NCI-H82 (cell line): Measurements from ENCODE around the gene SLC39A13.

Experiments
- DNase-seq: peaks from one replicate; lab custom pipeline; 2025; lab: John Stamatoyannopoulos, UW

The SLC39A13 gene

GRCh38 chr11:47403135-47403534, 5.3 kb upstream of the SLC39A13 start:
- no peak for DNase-seq

GRCh38 chr11:47403571-47403970, 4.8 kb upstream of the SLC39A13 start:
- DNase-seq = peak; percentile 67

GRCh38 chr11:47406896-47407745, 1.3 kb upstream of the SLC39A13 start:
- no peak for DNase-seq

- no peak for DNase-seq
Observed at GRCh38 chr11:47408598-47409439, 429 bp downstream of the SLC39A13 start.

- DNase-seq = no peak
Observed at GRCh38 chr11:47409440-47410369, 1.3 kb downstream of the SLC39A13 start.

GRCh38 chr11:47410370-47411264, 2.2 kb downstream of the SLC39A13 start:
- no peak for DNase-seq

GRCh38 chr11:47411884-47412746, 3.7 kb downstream of the SLC39A13 start:
- peak; percentile 60 for DNase-seq

GRCh38 chr11:47413351-47413750, 5.0 kb downstream of the SLC39A13 start:
- DNase-seq = no peak

GRCh38 chr11:47413908-47414684, 5.7 kb downstream of the SLC39A13 start:
- DNase-seq = no peak

- no peak for DNase-seq
Observed at GRCh38 chr11:47414685-47415070, 6.3 kb downstream of the SLC39A13 start.

- no peak for DNase-seq
Observed at GRCh38 chr11:47415091-47415854, 6.9 kb downstream of the SLC39A13 start.

- DNase-seq = peak; percentile 41
Observed at GRCh38 chr11:47415949-47416472, 7.6 kb downstream of the SLC39A13 start.

GRCh38 chr11:47417712-47418111, 9.3 kb downstream of the SLC39A13 start:
- DNase-seq = no peak

- no peak for DNase-seq
Observed at GRCh38 chr11:47418454-47419259, 10.3 kb downstream of the SLC39A13 start.

GRCh38 chr11:47425611-47426010, 17.2 kb downstream of the SLC39A13 start:
- DNase-seq = no peak

- DNase-seq = peak; percentile 98
Observed at GRCh38 chr11:47426062-47426956, 17.9 kb downstream of the SLC39A13 start, which contains the start of gene PSMC3. Gene PSMC3, minus strand, starts transcription at chr11:47426439. Its CDS starts 160 bp downstream, at chr11:47426279.
